ENCODE results near the gene IMPG1. TPM values are rescaled to one million over a fixed set of nuclear protein-coding genes. Genes with fewer than 3 reads are reported as not detected.

The IMPG1 gene, protein sequence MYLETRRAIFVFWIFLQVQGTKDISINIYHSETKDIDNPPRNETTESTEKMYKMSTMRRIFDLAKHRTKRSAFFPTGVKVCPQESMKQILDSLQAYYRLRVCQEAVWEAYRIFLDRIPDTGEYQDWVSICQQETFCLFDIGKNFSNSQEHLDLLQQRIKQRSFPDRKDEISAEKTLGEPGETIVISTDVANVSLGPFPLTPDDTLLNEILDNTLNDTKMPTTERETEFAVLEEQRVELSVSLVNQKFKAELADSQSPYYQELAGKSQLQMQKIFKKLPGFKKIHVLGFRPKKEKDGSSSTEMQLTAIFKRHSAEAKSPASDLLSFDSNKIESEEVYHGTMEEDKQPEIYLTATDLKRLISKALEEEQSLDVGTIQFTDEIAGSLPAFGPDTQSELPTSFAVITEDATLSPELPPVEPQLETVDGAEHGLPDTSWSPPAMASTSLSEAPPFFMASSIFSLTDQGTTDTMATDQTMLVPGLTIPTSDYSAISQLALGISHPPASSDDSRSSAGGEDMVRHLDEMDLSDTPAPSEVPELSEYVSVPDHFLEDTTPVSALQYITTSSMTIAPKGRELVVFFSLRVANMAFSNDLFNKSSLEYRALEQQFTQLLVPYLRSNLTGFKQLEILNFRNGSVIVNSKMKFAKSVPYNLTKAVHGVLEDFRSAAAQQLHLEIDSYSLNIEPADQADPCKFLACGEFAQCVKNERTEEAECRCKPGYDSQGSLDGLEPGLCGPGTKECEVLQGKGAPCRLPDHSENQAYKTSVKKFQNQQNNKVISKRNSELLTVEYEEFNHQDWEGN
- total RNA-seq = not detected in 2 replicates

DNA sequence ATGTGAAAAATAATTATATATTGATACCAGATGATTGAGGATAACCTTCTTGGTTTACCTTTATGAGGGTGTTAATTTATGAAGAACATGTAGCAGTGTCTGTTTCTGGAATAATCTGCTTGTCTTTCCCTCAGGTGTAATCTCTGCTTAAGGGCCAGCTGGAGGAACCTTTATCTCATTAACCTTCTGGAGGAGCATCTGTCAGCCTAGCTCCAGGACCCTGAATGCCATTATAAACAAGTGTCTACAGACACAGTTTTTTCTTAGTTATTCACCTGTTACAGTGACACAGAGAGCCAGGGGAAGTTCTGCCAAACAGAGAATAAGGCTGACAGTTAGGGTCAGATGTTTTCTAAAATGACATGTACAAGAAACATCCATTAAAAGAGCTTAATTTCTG lies at the start of gene IMPG1:
Gene IMPG1 (minus strand): TSS at position 101 of the 400 bp plus-strand sequence. CDS start 174 bp downstream, outside the sequence.

All from tracheal epithelial cell (primary cell).